ENCODE results near the gene MYO5A.

MYO5A gene

DNA sequence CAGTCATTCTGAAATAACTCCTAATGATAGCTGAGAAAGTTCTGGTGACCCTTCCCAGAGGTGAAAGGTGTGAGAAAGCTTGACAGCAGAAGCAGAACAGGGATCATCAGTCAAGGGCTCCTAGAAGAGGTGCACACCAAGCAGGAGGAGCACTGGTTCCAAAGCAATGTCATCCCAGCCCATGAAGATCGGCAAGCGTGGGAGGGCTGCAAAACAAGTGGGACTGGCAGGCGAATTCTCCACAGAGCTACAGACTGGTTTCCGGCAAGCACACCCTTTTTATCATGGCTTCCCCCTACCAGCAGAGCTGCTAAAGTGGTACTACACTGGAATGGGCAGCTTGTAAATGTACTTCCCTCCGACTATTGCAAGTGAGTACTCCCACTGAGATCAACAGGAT lies 170.7 kb downstream of the MYO5A start:
- H3K9me3 ChIP-seq (ENCODE audit: control insufficient read depth, low read length), result no peaks in the 10 kb centered on the region
- DNase-seq (ENCODE audit: low read depth), result no peak
- H3K9ac ChIP-seq (ENCODE audit: low read length), result no peak overlapping the region
- peaks cover 22% of the 10 kb centered on the region for H3K4me1 ChIP-seq (ENCODE audit: control insufficient read depth, insufficient read depth, low read length)
- peaks cover 20% of the 10 kb centered on the region for H3K36me3 ChIP-seq (ENCODE audit: control insufficient read depth, insufficient read depth, low read length, severe bottlenecking)
- H3K27me3 ChIP-seq (replicated peaks; ENCODE audit: control insufficient read depth, insufficient read depth, low read length), result no peaks in the 10 kb centered on the region
- no peak overlapping the region for H3K4me3 ChIP-seq (ENCODE audit: low read length)

GRCh38 chr15:52352086-52352485 lies 176.6 kb downstream of the MYO5A start:
- Histone ChIP-seq H3K4me1 (ENCODE audit: control insufficient read depth, insufficient read depth, low read length) (peaks cover 21% of the 10 kb centered on the region), H3K4me3 (ENCODE audit: low read length) (peak overlapping the region; percentile 13), H3K9me3 (ENCODE audit: control insufficient read depth, low read length) (no peaks in the 10 kb centered on the region), H3K36me3 (ENCODE audit: control insufficient read depth, insufficient read depth, low read length, severe bottlenecking) (peaks cover 12% of the 10 kb centered on the region), H3K9ac (ENCODE audit: low read length) (peak overlapping the region; percentile 57), H3K27me3 (replicated peaks; ENCODE audit: control insufficient read depth, insufficient read depth, low read length) (no peaks in the 10 kb centered on the region)
- no peak for DNase-seq (ENCODE audit: low read depth)

- H3K27me3 ChIP-seq (replicated peaks; ENCODE audit: control insufficient read depth, insufficient read depth, low read length), result no peaks in the 10 kb centered on the region
- H3K4me1 ChIP-seq (ENCODE audit: control insufficient read depth, insufficient read depth, low read length), result peaks cover 21% of the 10 kb centered on the region
- H3K9me3 ChIP-seq (ENCODE audit: control insufficient read depth, low read length), result no peaks in the 10 kb centered on the region
- H3K9ac ChIP-seq (ENCODE audit: low read length), result peak overlapping the region; percentile 57
- peaks cover 14% of the 10 kb centered on the region for H3K36me3 ChIP-seq (ENCODE audit: control insufficient read depth, insufficient read depth, low read length, severe bottlenecking)
- peak overlapping the region; percentile 13 for H3K4me3 ChIP-seq (ENCODE audit: low read length)
- DNase-seq (ENCODE audit: low read depth), result peak; percentile 72
Observed at GRCh38 chr15:52351206-52351908, 177.3 kb downstream of the MYO5A start.

- DNase-seq (ENCODE audit: low read depth), result no peak
- H3K4me1 ChIP-seq (ENCODE audit: control insufficient read depth, insufficient read depth, low read length), result peaks cover 21% of the 10 kb centered on the region
- H3K36me3 ChIP-seq (ENCODE audit: control insufficient read depth, insufficient read depth, low read length, severe bottlenecking), result peaks cover 22% of the 10 kb centered on the region
- no peaks in the 10 kb centered on the region for H3K9me3 ChIP-seq (ENCODE audit: control insufficient read depth, low read length)
- no peak overlapping the region for H3K4me3 ChIP-seq (ENCODE audit: low read length)
- no peak overlapping the region for H3K9ac ChIP-seq (ENCODE audit: low read length)
- H3K27me3 ChIP-seq (replicated peaks; ENCODE audit: control insufficient read depth, insufficient read depth, low read length), result no peaks in the 10 kb centered on the region
Observed at GRCh38 chr15:52350423-52350822, 178.3 kb downstream of the MYO5A start.

GRCh38 chr15:52349052-52349700 lies 179.5 kb downstream of the MYO5A start:
- peaks cover 21% of the 10 kb centered on the region for H3K4me1 ChIP-seq (ENCODE audit: control insufficient read depth, insufficient read depth, low read length)
- no peak for DNase-seq (ENCODE audit: low read depth)
- H3K9me3 ChIP-seq (ENCODE audit: control insufficient read depth, low read length), result no peaks in the 10 kb centered on the region
- H3K9ac ChIP-seq (ENCODE audit: low read length), result no peak overlapping the region
- H3K36me3 ChIP-seq (ENCODE audit: control insufficient read depth, insufficient read depth, low read length, severe bottlenecking), result peaks cover 22% of the 10 kb centered on the region
- no peaks in the 10 kb centered on the region for H3K27me3 ChIP-seq (replicated peaks; ENCODE audit: control insufficient read depth, insufficient read depth, low read length)
- H3K4me3 ChIP-seq (ENCODE audit: low read length), result no peak overlapping the region

DNA sequence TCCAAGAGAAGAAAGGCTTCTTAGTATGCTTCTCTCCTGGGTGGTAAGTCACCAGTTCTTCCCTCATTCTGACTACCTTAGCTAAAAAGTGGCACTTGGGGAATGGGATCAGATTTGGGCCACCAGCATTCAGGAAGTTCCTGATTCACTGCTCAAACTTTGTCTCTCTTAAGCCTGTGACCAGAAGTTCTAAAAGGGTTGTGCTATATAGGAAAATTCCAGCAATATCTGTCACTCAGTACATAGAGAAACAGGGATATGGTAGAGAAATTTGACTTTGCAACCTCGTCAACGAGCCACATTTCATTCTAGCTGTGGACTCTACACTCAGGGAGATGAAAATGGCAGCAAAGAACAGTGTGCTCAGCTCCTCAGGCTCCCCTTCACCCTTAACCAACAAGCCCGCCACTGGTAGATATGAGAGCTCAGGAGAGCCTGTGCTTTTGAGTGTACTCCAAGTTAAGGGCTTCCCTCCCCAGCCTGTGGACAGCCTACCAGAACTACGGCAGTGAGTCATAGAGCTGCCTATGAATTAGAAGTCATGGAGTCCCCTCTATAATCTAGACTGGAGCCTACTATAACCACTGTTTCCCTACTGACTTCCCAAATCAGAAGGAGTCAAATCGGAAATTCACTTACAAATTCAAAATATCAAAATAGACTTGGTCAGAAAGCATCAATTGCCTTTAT lies 180.5 kb downstream of the MYO5A start:
- H3K9ac ChIP-seq (ENCODE audit: low read length), result no peak overlapping the region
- peaks cover 21% of the 10 kb centered on the region for H3K36me3 ChIP-seq (ENCODE audit: control insufficient read depth, insufficient read depth, low read length, severe bottlenecking)
- peaks cover 24% of the 10 kb centered on the region for H3K4me1 ChIP-seq (ENCODE audit: control insufficient read depth, insufficient read depth, low read length)
- DNase-seq (ENCODE audit: low read depth), result no peak
- H3K4me3 ChIP-seq (ENCODE audit: low read length), result no peak overlapping the region
- no peaks in the 10 kb centered on the region for H3K27me3 ChIP-seq (replicated peaks; ENCODE audit: control insufficient read depth, insufficient read depth, low read length)
- H3K9me3 ChIP-seq (ENCODE audit: control insufficient read depth, low read length), result no peaks in the 10 kb centered on the region

DNA sequence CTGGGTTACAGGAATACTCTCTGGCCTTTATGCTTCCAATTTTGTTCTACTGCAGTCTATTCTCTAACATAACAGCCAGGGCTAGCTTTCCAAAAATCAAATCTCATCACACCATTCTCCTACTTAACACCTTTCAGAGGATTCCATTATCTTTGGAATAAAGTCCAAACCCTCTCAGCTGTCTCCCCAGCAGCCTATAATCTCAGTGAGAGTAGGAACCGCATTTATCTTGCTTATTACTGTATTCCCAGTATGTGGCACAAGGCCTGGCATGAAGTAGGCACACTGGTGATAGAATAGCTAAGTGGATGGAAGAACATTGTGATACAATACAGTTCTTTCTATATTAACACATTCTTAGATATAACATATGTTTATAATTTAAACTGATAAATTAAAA lies 184.1 kb downstream of the MYO5A start:
- no peak overlapping the region for H3K9ac ChIP-seq (ENCODE audit: low read length)
- H3K9me3 ChIP-seq (ENCODE audit: control insufficient read depth, low read length), result no peaks in the 10 kb centered on the region
- H3K27me3 ChIP-seq (replicated peaks; ENCODE audit: control insufficient read depth, insufficient read depth, low read length), result no peaks in the 10 kb centered on the region
- peaks cover 11% of the 10 kb centered on the region for H3K4me1 ChIP-seq (ENCODE audit: control insufficient read depth, insufficient read depth, low read length)
- no peak overlapping the region for H3K4me3 ChIP-seq (ENCODE audit: low read length)
- no peak for DNase-seq (ENCODE audit: low read depth)
- peaks cover 18% of the 10 kb centered on the region for H3K36me3 ChIP-seq (ENCODE audit: control insufficient read depth, insufficient read depth, low read length, severe bottlenecking)

DNA sequence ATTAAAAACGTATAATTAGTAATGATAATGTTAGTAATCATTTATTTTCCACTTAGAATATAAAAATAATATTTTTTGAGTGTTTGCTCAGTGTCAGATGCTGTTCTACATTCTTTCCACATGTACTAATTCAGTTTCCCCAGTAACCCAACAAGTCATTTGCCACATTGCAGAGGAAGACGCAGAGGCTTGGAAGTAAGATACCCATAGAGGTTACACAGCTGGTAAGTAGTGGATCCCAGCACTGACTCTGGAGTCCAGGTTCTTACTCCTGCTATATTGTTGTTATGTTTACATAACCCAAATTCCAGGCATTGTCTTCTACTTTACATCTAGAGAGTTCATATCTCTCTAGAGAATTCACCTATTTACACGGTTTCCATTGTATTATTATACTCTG lies 184.8 kb downstream of the MYO5A start:
- Histone ChIP-seq H3K4me3 (ENCODE audit: low read length) (no peak overlapping the region), H3K9ac (ENCODE audit: low read length) (no peak overlapping the region), H3K36me3 (ENCODE audit: control insufficient read depth, insufficient read depth, low read length, severe bottlenecking) (peaks cover 15% of the 10 kb centered on the region), H3K27me3 (replicated peaks; ENCODE audit: control insufficient read depth, insufficient read depth, low read length) (no peaks in the 10 kb centered on the region), H3K4me1 (ENCODE audit: control insufficient read depth, insufficient read depth, low read length) (peaks cover 5% of the 10 kb centered on the region), H3K9me3 (ENCODE audit: control insufficient read depth, low read length) (no peaks in the 10 kb centered on the region)
- peak; percentile 41 for DNase-seq (ENCODE audit: low read depth)

DNA sequence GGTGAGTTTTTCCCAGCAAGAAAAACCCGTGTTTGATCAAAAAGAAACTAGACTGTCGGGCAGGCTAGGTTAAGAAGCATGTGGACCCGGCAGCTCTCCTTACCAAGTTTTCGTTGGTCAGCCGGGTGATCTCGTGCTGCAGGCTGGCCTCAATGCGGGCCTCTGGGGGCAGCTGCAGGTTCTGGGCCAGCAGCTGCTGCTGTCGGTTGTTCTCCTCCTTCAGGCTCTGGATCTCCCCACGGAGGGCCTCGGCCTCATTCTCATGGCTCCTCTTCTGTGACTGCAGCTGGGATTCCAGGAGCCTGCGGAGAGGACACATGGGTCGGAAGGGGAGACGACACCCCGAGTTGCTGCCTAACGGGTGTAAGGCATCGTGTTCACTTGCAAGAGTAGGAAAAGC lies 188.6 kb downstream of the MYO5A start:
- H3K4me3 ChIP-seq (ENCODE audit: low read length), result no peak overlapping the region
- peaks cover 12% of the 10 kb centered on the region for H3K4me1 ChIP-seq (ENCODE audit: control insufficient read depth, insufficient read depth, low read length)
- H3K9me3 ChIP-seq (ENCODE audit: control insufficient read depth, low read length), result no peaks in the 10 kb centered on the region
- DNase-seq (ENCODE audit: low read depth), result no peak
- no peaks in the 10 kb centered on the region for H3K27me3 ChIP-seq (replicated peaks; ENCODE audit: control insufficient read depth, insufficient read depth, low read length)
- peaks cover 10% of the 10 kb centered on the region for H3K36me3 ChIP-seq (ENCODE audit: control insufficient read depth, insufficient read depth, low read length, severe bottlenecking)
- no peak overlapping the region for H3K9ac ChIP-seq (ENCODE audit: low read length)

GRCh38 chr15:52338891-52339290 lies 189.8 kb downstream of the MYO5A start:
- peaks cover 15% of the 10 kb centered on the region for H3K36me3 ChIP-seq (ENCODE audit: control insufficient read depth, insufficient read depth, low read length, severe bottlenecking)
- DNase-seq (ENCODE audit: low read depth), result no peak
- no peaks in the 10 kb centered on the region for H3K27me3 ChIP-seq (replicated peaks; ENCODE audit: control insufficient read depth, insufficient read depth, low read length)
- no peak overlapping the region for H3K4me3 ChIP-seq (ENCODE audit: low read length)
- no peaks in the 10 kb centered on the region for H3K9me3 ChIP-seq (ENCODE audit: control insufficient read depth, low read length)
- H3K9ac ChIP-seq (ENCODE audit: low read length), result no peak overlapping the region
- peaks cover 16% of the 10 kb centered on the region for H3K4me1 ChIP-seq (ENCODE audit: control insufficient read depth, insufficient read depth, low read length)

- H3K4me1 ChIP-seq (ENCODE audit: control insufficient read depth, insufficient read depth, low read length), result peaks cover 12% of the 10 kb centered on the region
Observed at GRCh38 chr15:52338058-52338457, 190.6 kb downstream of the MYO5A start.

More at GRCh38 chr15:52338058-52338457, 190.6 kb downstream of the MYO5A start:
- no peak overlapping the region for H3K9ac ChIP-seq (ENCODE audit: low read length)
- H3K9me3 ChIP-seq (ENCODE audit: control insufficient read depth, low read length), result no peaks in the 10 kb centered on the region
- no peak for DNase-seq (ENCODE audit: low read depth)
- H3K27me3 ChIP-seq (replicated peaks; ENCODE audit: control insufficient read depth, insufficient read depth, low read length), result no peaks in the 10 kb centered on the region
- peaks cover 15% of the 10 kb centered on the region for H3K36me3 ChIP-seq (ENCODE audit: control insufficient read depth, insufficient read depth, low read length, severe bottlenecking)
- H3K4me3 ChIP-seq (ENCODE audit: low read length), result no peak overlapping the region
